H1 (cell line): Measurements from ENCODE around the gene PRKAG1.

ENCODE experiments used
- CHD2 ChIP-seq: IDR thresholded peaks from 2 replicates; pipeline ENCODE4 v1.6.1; 2012; ENCODE audit warnings: low read length, improper control_type of control experiment
- CTCF ChIP-seq, 3 experiments: IDR thresholded peaks; 1 replicate in 2 of 3; 2 replicates in 1 of 3; pipeline versions ENCODE4 v1.5.1 to v1.6.1; 2011; ENCODE audit warnings: low read length in 3 of 3, mild to moderate bottlenecking in 3 of 3, inconsistent platforms in 2 of 3, low read depth in 1 of 3, moderate library complexity in 1 of 3; ENCODE audit not compliant: insufficient read depth in 1 of 3; ENCODE audit errors: control extremely low read depth in 1 of 3
- EP300 ChIP-seq, 2 experiments: IDR thresholded peaks; 1 replicate in 1 of 2; 2 replicates in 1 of 2; pipeline ENCODE4 v1.6.1; 2011 to 2012; ENCODE audit warnings: low read depth in 2 of 2, low read length in 2 of 2, mild to moderate bottlenecking in 2 of 2, borderline replicate concordance in 1 of 2, inconsistent platforms in 1 of 2, moderate library complexity in 1 of 2
- POLR2A ChIP-seq, 2 experiments: IDR thresholded peaks; 1 replicate in 1 of 2; 2 replicates in 1 of 2; pipeline ENCODE4 v1.6.1; 2011; ENCODE audit warnings: low read depth in 2 of 2, low read length in 2 of 2, mild to moderate bottlenecking in 2 of 2; ENCODE audit errors: control extremely low read depth in 1 of 2
- POLR2AphosphoS5 ChIP-seq: IDR thresholded peaks from 2 replicates; pipeline ENCODE4 v1.6.1; 2011; ENCODE audit warnings: low read depth, low read length

- TF ChIP-seq POLR2AphosphoS5 (no peak), CTCF (IDR thresholded peaks at IDR 0.05; ENCODE audit: control extremely low read depth in 1 of 3, insufficient read depth in 1 of 3, low read depth in 1 of 3, low read length in 3 of 3) (no peak), POLR2A (IDR thresholded peaks at IDR 0.05; ENCODE audit: control extremely low read depth in 1 of 2, low read depth in 2 of 2, low read length in 2 of 2) (no peak), CHD2 (no peak), EP300 (IDR thresholded peaks at IDR 0.05; ENCODE audit: borderline replicate concordance in 1 of 2, low read depth in 2 of 2, low read length in 2 of 2) (no peak)
Measured at GRCh38 chr12:48960834-48961233, 57.7 kb downstream of the PRKAG1 start.
